Measurements from ENCODE around the gene PTBP3.

PTBP3 gene

GRCh38 chr9:112328545-112328944, 4.9 kb downstream of the PTBP3 start:
- DNase-seq = no peak
- intact Hi-C loops (cut with DNase I) = no loop called here

GRCh38 chr9:112327718-112328450, 5.5 kb downstream of the PTBP3 start:
- peak in 2 of 42 donors; percentile 9 to 11 for DNase-seq
- intact Hi-C loops (cut with DNase I) = no loop called here

- intact Hi-C loops (cut with DNase I) = no loop called here
These were observed 7.2 kb downstream of the PTBP3 start for GRCh38 chr9:112326194-112326593.

GRCh38 chr9:112325600-112325999, 7.8 kb downstream of the PTBP3 start:
- intact Hi-C loops (cut with DNase I) = no loop called here
- no peak for DNase-seq

More at GRCh38 chr9:112326194-112326593, 7.2 kb downstream of the PTBP3 start:
- no peak for DNase-seq

GRCh38 chr9:112325127-112325526, 8.3 kb downstream of the PTBP3 start:
- intact Hi-C loops (cut with DNase I) = no loop called here
- no peak for DNase-seq

GRCh38 chr9:112323378-112323854, 10.0 kb downstream of the PTBP3 start:
- intact Hi-C loops (cut with DNase I) = no loop called here
- DNase-seq = no peak

GRCh38 chr9:112322701-112323377, 10.6 kb downstream of the PTBP3 start:
- DNase-seq = no peak
- intact Hi-C loops (cut with DNase I) = no loop called here

GRCh38 chr9:112316258-112316943, 17.0 kb downstream of the PTBP3 start:
- intact Hi-C loops (cut with DNase I) = no loop called here
- DNase-seq = no peak

- intact Hi-C loops (cut with DNase I) = no loop called here
- no peak for DNase-seq
These were observed 17.8 kb downstream of the PTBP3 start for GRCh38 chr9:112315331-112316257.

- intact Hi-C loops (cut with DNase I) = no loop called here
- no peak for DNase-seq
These were observed 21.3 kb downstream of the PTBP3 start for GRCh38 chr9:112312139-112312538.

- intact Hi-C loops (cut with DNase I) = no loop called here
- DNase-seq = no peak
These were observed 21.9 kb downstream of the PTBP3 start for GRCh38 chr9:112311497-112311896.

GRCh38 chr9:112310826-112311225, 22.6 kb downstream of the PTBP3 start:
- no peak for DNase-seq
- intact Hi-C loops (cut with DNase I) = no loop called here

- no peak for DNase-seq
- intact Hi-C loops (cut with DNase I) = no loop called here
These were observed 24.8 kb downstream of the PTBP3 start for GRCh38 chr9:112308588-112308987.

- intact Hi-C loops (cut with DNase I) = no loop called here
- DNase-seq = no peak
These were observed 32.0 kb downstream of the PTBP3 start for GRCh38 chr9:112301420-112301819.

GRCh38 chr9:112299514-112299913, 33.9 kb downstream of the PTBP3 start:
- DNase-seq = no peak
- intact Hi-C loops (cut with DNase I) = no loop called here

GRCh38 chr9:112296929-112297328, 36.5 kb downstream of the PTBP3 start:
- no peak for DNase-seq
- intact Hi-C loops (cut with DNase I) = no loop called here

GRCh38 chr9:112295174-112295573, 38.2 kb downstream of the PTBP3 start:
- no peak for DNase-seq
- intact Hi-C loops (cut with DNase I) = no loop called here

GRCh38 chr9:112288029-112288428, 45.4 kb downstream of the PTBP3 start:
- no peak for DNase-seq
- intact Hi-C loops (cut with DNase I) = no loop called here

GRCh38 chr9:112286926-112287325, 46.5 kb downstream of the PTBP3 start:
- no peak for DNase-seq
- intact Hi-C loops (cut with DNase I) = no loop called here

All from head of caudate nucleus (tissue), 42 donors.